ENCODE results near the gene FAM89A.

Gene FAM89A

DNA sequence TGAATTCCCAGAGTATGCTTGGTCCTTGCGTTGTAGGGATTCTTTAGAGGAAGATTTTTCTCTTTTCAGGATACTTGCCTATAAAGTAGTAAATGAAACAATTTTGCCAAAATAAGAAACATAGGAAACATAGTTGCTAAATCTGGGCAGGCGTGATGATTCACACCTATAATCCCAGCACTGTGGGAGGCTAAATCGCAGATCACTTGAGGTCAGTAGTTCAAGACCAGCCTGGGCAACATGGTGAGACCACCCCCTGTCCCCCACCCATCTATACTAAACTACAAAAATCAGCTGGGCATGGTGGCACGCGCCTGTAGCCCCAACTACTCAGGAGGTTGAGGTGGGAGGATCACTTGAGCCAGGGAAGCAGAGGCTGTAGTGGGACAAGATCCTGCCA is 56.2 kb downstream of the FAM89A start:
- Histone ChIP-seq H3K79me1 (ENCODE audit: low read depth, low read length) (no peaks in the 10 kb centered on the region), H4K8ac (ENCODE audit: low read depth, low read length) (no peak overlapping the region), H4K91ac (ENCODE audit: low read depth, low read length, poor library complexity) (no peak overlapping the region), H2AK5ac (ENCODE audit: low read depth, low read length) (no peak overlapping the region), H3K9me3 (replicated peaks in 1 of 2; ENCODE audit: control insufficient read depth in 2 of 2, insufficient read depth in 1 of 2, low read depth in 1 of 2, low read length in 2 of 2) (no peaks in the 10 kb centered on the region), H3K23ac (ENCODE audit: low read depth, low read length, poor library complexity) (no peak overlapping the region), H3K27me3 (ENCODE audit: control insufficient read depth in 3 of 3, insufficient read depth in 3 of 3, low read depth in 1 of 3, low read length in 3 of 3) (no peaks in the 10 kb centered on the region), H2BK15ac (ENCODE audit: low read length) (no peak overlapping the region), H2BK120ac (ENCODE audit: low read depth, low read length) (no peak overlapping the region), H2AFZ (ENCODE audit: low read length) (no peak overlapping the region), H3K4me2 (ENCODE audit: insufficient read depth, low read length, poor library complexity, severe bottlenecking) (no peak overlapping the region), H3K14ac (ENCODE audit: low read length) (no peak overlapping the region), H3K4me1 (ENCODE audit: control insufficient read depth in 2 of 2, insufficient read depth in 1 of 2, low read depth in 1 of 2, low read length in 2 of 2) (no peaks in the 10 kb centered on the region), H2BK5ac (ENCODE audit: low read length) (no peak overlapping the region), H3K36me3 (replicated peaks in 1 of 2; ENCODE audit: control insufficient read depth in 2 of 2, insufficient read depth in 2 of 2, low read length in 2 of 2) (peaks cover 0 to 21% of the 10 kb centered on the region in 2 donors), H3K18ac (ENCODE audit: low read length) (no peak overlapping the region), H3K4me3 (ENCODE audit: low read length in 2 of 2) (no peak overlapping the region), H3K9ac (ENCODE audit: low read depth, low read length, poor library complexity) (no peak overlapping the region), H3K27ac (replicated peaks; ENCODE audit: low read length) (no peak overlapping the region), H3K4ac (ENCODE audit: low read length) (no peak overlapping the region), H2BK12ac (ENCODE audit: low read length) (no peak overlapping the region)
- WGBS, 2 donors (ENCODE audit: extremely low coverage in 2 of 2, insufficient read length in 2 of 2, insufficient replicate concordance in 1 of 2): no CpG with 5 or more reads among the region's 5 CpGs
- DNase-seq (ENCODE audit: low spot score): no peak

DNA sequence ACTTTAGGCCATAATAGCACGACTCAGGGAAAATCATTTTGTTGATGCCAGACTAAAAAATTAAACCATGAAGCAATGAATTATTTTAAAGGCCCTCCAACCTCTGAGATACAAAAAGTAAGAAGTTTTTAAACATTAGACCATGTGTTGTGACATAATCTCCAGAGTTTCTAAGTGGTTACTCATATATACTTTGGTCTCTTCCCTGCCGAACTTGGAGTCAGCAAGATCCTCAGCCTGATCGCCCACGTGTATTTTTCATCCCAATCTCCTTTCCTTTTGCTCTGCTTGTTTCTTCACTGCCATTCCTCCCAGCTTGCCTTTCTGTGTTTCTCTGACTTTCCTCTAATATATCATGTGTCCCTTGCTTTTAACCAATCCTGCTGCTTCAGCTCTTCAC is 57.4 kb downstream of the FAM89A start:
- Histone ChIP-seq H3K27me3 (ENCODE audit: control insufficient read depth in 3 of 3, insufficient read depth in 3 of 3, low read depth in 1 of 3, low read length in 3 of 3) (no peaks in the 10 kb centered on the region), H3K4ac (ENCODE audit: low read length) (no peak overlapping the region), H3K18ac (ENCODE audit: low read length) (no peak overlapping the region), H3K23ac (ENCODE audit: low read depth, low read length, poor library complexity) (no peak overlapping the region), H3K4me3 (ENCODE audit: low read length in 2 of 2) (no peak overlapping the region), H2BK5ac (ENCODE audit: low read length) (no peak overlapping the region), H2BK120ac (ENCODE audit: low read depth, low read length) (no peak overlapping the region), H2AK5ac (ENCODE audit: low read depth, low read length) (no peak overlapping the region), H2BK12ac (ENCODE audit: low read length) (no peak overlapping the region), H3K27ac (replicated peaks; ENCODE audit: low read length) (no peak overlapping the region), H3K14ac (ENCODE audit: low read length) (no peak overlapping the region), H3K9me3 (replicated peaks in 1 of 2; ENCODE audit: control insufficient read depth in 2 of 2, insufficient read depth in 1 of 2, low read depth in 1 of 2, low read length in 2 of 2) (no peaks in the 10 kb centered on the region), H4K8ac (ENCODE audit: low read depth, low read length) (no peak overlapping the region), H3K4me1 (ENCODE audit: control insufficient read depth in 2 of 2, insufficient read depth in 1 of 2, low read depth in 1 of 2, low read length in 2 of 2) (peaks cover 1 to 2% of the 10 kb centered on the region in 2 donors), H3K79me1 (ENCODE audit: low read depth, low read length) (no peaks in the 10 kb centered on the region), H3K36me3 (replicated peaks in 1 of 2; ENCODE audit: control insufficient read depth in 2 of 2, insufficient read depth in 2 of 2, low read length in 2 of 2) (peaks cover 0 to 21% of the 10 kb centered on the region in 2 donors), H3K4me2 (ENCODE audit: insufficient read depth, low read length, poor library complexity, severe bottlenecking) (no peak overlapping the region), H4K91ac (ENCODE audit: low read depth, low read length, poor library complexity) (no peak overlapping the region), H2AFZ (ENCODE audit: low read length) (no peak overlapping the region), H2BK15ac (ENCODE audit: low read length) (no peak overlapping the region), H3K9ac (ENCODE audit: low read depth, low read length, poor library complexity) (no peak overlapping the region)
- no CpG with 5 or more reads among the region's 4 CpGs for WGBS, 2 donors (ENCODE audit: extremely low coverage in 2 of 2, insufficient read length in 2 of 2, insufficient replicate concordance in 1 of 2)
- no peak for DNase-seq (ENCODE audit: low spot score)

DNA sequence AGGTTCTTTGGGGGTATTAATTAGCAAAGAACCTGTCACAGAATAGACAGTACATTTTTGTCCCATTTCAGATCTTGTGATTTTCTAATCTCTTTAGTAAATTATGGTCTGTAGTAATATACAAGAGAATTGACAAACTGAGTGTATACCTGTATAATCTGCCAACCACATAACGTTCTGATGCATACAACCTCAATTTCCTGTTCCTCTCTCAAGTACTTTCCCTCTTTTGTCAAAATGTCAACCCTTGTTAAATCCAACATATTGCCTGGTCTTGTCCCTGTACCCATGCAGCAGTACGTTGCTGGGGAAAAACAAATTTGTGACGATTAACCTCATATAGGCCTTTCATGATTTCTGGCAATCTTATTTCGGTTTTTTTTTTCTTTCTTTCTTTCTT is 60.1 kb downstream of the FAM89A start:
- H3K14ac ChIP-seq (ENCODE audit: low read length): no peak overlapping the region
- H2BK15ac ChIP-seq (ENCODE audit: low read length): no peak overlapping the region
- WGBS, 2 donors (ENCODE audit: extremely low coverage in 2 of 2, insufficient read length in 2 of 2, insufficient replicate concordance in 1 of 2): no CpG with 5 or more reads among the region's 4 CpGs
- H2BK5ac ChIP-seq (ENCODE audit: low read length): no peak overlapping the region
- DNase-seq (ENCODE audit: low spot score): no peak
- H2BK12ac ChIP-seq (ENCODE audit: low read length): no peak overlapping the region
- H3K23ac ChIP-seq (ENCODE audit: low read depth, low read length, poor library complexity): no peak overlapping the region
- H3K4me2 ChIP-seq (ENCODE audit: insufficient read depth, low read length, poor library complexity, severe bottlenecking): no peak overlapping the region
- peaks cover 5 to 26% of the 10 kb centered on the region in 2 donors for H3K36me3 ChIP-seq (replicated peaks in 1 of 2; ENCODE audit: control insufficient read depth in 2 of 2, insufficient read depth in 2 of 2, low read length in 2 of 2)
- H2AK5ac ChIP-seq (ENCODE audit: low read depth, low read length): no peak overlapping the region
- H3K27me3 ChIP-seq (ENCODE audit: control insufficient read depth in 3 of 3, insufficient read depth in 3 of 3, low read depth in 1 of 3, low read length in 3 of 3): no peaks in the 10 kb centered on the region
- no peak overlapping the region for H3K4ac ChIP-seq (ENCODE audit: low read length)
- no peak overlapping the region for H2BK120ac ChIP-seq (ENCODE audit: low read depth, low read length)
- H3K18ac ChIP-seq (ENCODE audit: low read length): no peak overlapping the region
- no peak overlapping the region for H2AFZ ChIP-seq (ENCODE audit: low read length)
- H3K9ac ChIP-seq (ENCODE audit: low read depth, low read length, poor library complexity): no peak overlapping the region
- H3K4me3 ChIP-seq (ENCODE audit: low read length in 2 of 2): peak overlapping the region in 1 of 2 donors; percentile 73
- peaks cover 2 to 5% of the 10 kb centered on the region in 2 donors for H3K4me1 ChIP-seq (ENCODE audit: control insufficient read depth in 2 of 2, insufficient read depth in 1 of 2, low read depth in 1 of 2, low read length in 2 of 2)
- peaks cover 5% of the 10 kb centered on the region for H3K79me1 ChIP-seq (ENCODE audit: low read depth, low read length)
- no peak overlapping the region for H4K91ac ChIP-seq (ENCODE audit: low read depth, low read length, poor library complexity)
- H4K8ac ChIP-seq (ENCODE audit: low read depth, low read length): no peak overlapping the region
- H3K27ac ChIP-seq (replicated peaks; ENCODE audit: low read length): no peak overlapping the region
- no peaks in the 10 kb centered on the region for H3K9me3 ChIP-seq (replicated peaks in 1 of 2; ENCODE audit: control insufficient read depth in 2 of 2, insufficient read depth in 1 of 2, low read depth in 1 of 2, low read length in 2 of 2)

DNA sequence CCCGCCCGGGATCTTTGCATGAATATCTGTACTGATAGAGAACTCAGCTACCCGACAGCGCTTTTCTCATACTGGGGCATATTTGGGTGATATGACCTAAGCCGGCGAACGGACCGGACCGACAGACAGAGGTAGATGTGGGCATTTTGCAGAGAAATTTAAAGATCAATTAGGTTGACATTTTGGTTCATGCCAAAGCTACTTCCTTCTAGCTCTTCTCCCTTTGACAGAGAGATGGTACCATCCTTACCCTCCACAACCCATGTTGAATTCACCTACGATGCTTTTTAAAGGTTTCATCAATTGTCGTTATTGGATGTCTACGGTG is 60.7 kb downstream of the FAM89A start:
- peaks cover 7 to 26% of the 10 kb centered on the region in 2 donors for H3K36me3 ChIP-seq (replicated peaks in 1 of 2; ENCODE audit: control insufficient read depth in 2 of 2, insufficient read depth in 2 of 2, low read length in 2 of 2)
- no peaks in the 10 kb centered on the region for H3K9me3 ChIP-seq (replicated peaks in 1 of 2; ENCODE audit: control insufficient read depth in 2 of 2, insufficient read depth in 1 of 2, low read depth in 1 of 2, low read length in 2 of 2)
- H3K18ac ChIP-seq (ENCODE audit: low read length): no peak overlapping the region
- no peak overlapping the region for H2BK120ac ChIP-seq (ENCODE audit: low read depth, low read length)
- peak overlapping the region; percentile 80 for H2AFZ ChIP-seq (ENCODE audit: low read length)
- no peak overlapping the region for H3K27ac ChIP-seq (replicated peaks; ENCODE audit: low read length)
- H2AK5ac ChIP-seq (ENCODE audit: low read depth, low read length): no peak overlapping the region
- H4K8ac ChIP-seq (ENCODE audit: low read depth, low read length): no peak overlapping the region
- H3K79me1 ChIP-seq (ENCODE audit: low read depth, low read length): peaks cover 5% of the 10 kb centered on the region
- no peak overlapping the region for H2BK15ac ChIP-seq (ENCODE audit: low read length)
- no peak for DNase-seq (ENCODE audit: low spot score)
- peak overlapping the region; percentile 59 for H3K4me2 ChIP-seq (ENCODE audit: insufficient read depth, low read length, poor library complexity, severe bottlenecking)
- no peak overlapping the region for H4K91ac ChIP-seq (ENCODE audit: low read depth, low read length, poor library complexity)
- no peaks in the 10 kb centered on the region for H3K27me3 ChIP-seq (ENCODE audit: control insufficient read depth in 3 of 3, insufficient read depth in 3 of 3, low read depth in 1 of 3, low read length in 3 of 3)
- peak overlapping the region; percentile 87 for H3K9ac ChIP-seq (ENCODE audit: low read depth, low read length, poor library complexity)
- no peak overlapping the region for H2BK5ac ChIP-seq (ENCODE audit: low read length)
- WGBS, 2 donors (ENCODE audit: extremely low coverage in 2 of 2, insufficient read length in 2 of 2, insufficient replicate concordance in 1 of 2): no CpG with 5 or more reads among the region's 12 CpGs
- H3K4ac ChIP-seq (ENCODE audit: low read length): no peak overlapping the region
- H3K4me1 ChIP-seq (ENCODE audit: control insufficient read depth in 2 of 2, insufficient read depth in 1 of 2, low read depth in 1 of 2, low read length in 2 of 2): peaks cover 2 to 5% of the 10 kb centered on the region in 2 donors
- peak overlapping the region; percentile 73 to 87 for H3K4me3 ChIP-seq (ENCODE audit: low read length in 2 of 2)
- no peak overlapping the region for H3K14ac ChIP-seq (ENCODE audit: low read length)
- H2BK12ac ChIP-seq (ENCODE audit: low read length): no peak overlapping the region
- H3K23ac ChIP-seq (ENCODE audit: low read depth, low read length, poor library complexity): peak overlapping the region; percentile 34

Data from neuronal stem cell (in vitro differentiated cells).